ENCODE measurements around the gene PSAT1. TPM values are rescaled to one million over a fixed set of nuclear protein-coding genes. Genes with fewer than 3 reads are reported as not detected.
"Not testable (repeated sequence)": the region's sequence is repeated elsewhere in the genome, so short reads cannot be mapped to it uniquely, and the experiment has no call there.

Gene PSAT1
- total RNA-seq, 1 experiment from 2014 or later = 71.8 TPM

- Histone ChIP-seq H3K4me3 (ENCODE audit: low read depth in 2 of 2, low read length in 2 of 2) (no peak overlapping the region), H3K27me3 (ENCODE audit: control insufficient read depth, insufficient read depth, low read length) (no peaks in the 10 kb centered on the region), H3K27ac (ENCODE audit: low read length) (no peak overlapping the region), H3K9me3 (ENCODE audit: control insufficient read depth, insufficient read depth, low read depth, low read length) (no peaks in the 10 kb centered on the region), H3K4me1 (ENCODE audit: control insufficient read depth, insufficient read depth, low read length) (no peaks in the 10 kb centered on the region), H3K36me3 (ENCODE audit: control insufficient read depth, insufficient read depth, low read length) (no peaks in the 10 kb centered on the region)
- intact Hi-C loops (cut with micrococcal nuclease; ENCODE audit: unreplicated experiment) (no loop called here), in situ Hi-C loops (cut with HindIII; ENCODE audit: low pct_unique_long_range_greater_than_20kb, low sequenced_read_pairs) (no loop called here)
- POLR2A ChIA-PET = no interaction called here
- no peak for DNase-seq (ENCODE audit: low read depth, low spot score)
- ATAC-seq = no peak
- TF ChIP-seq TCF7L2 (IDR thresholded peaks at IDR 0.05; ENCODE audit: low read depth, low read length) (no peak), REST (IDR thresholded peaks at IDR 0.05; ENCODE audit: insufficient read depth in 1 of 2, low read depth in 2 of 2, low read length in 1 of 2) (no peak), CTCF (IDR thresholded peaks at IDR 0.05) (no peak), SIN3A (IDR thresholded peaks at IDR 0.05; ENCODE audit: borderline replicate concordance, insufficient read depth, low read depth, low read length) (no peak), POLR2AphosphoS5 (IDR thresholded peaks at IDR 0.05; ENCODE audit: low read depth, low read length) (no peak)
- BruUV-seq (replicated peaks) = no TSS peak
- CTCF ChIA-PET = no interaction called here
These were observed 15.8 kb upstream of the PSAT1 start for GRCh38 chr9:78280982-78281668.

- H3K4me1 ChIP-seq (ENCODE audit: control insufficient read depth, insufficient read depth, low read length); H3K9me3 ChIP-seq (ENCODE audit: control insufficient read depth, insufficient read depth, low read depth, low read length); H3K27ac ChIP-seq (ENCODE audit: low read length); H3K36me3 ChIP-seq (ENCODE audit: control insufficient read depth, insufficient read depth, low read length); intact Hi-C loops (cut with micrococcal nuclease; ENCODE audit: unreplicated experiment); ATAC-seq; in situ Hi-C loops (cut with HindIII; ENCODE audit: low pct_unique_long_range_greater_than_20kb, low sequenced_read_pairs); CTCF ChIA-PET; H3K27me3 ChIP-seq (ENCODE audit: control insufficient read depth, insufficient read depth, low read length); BruUV-seq (replicated peaks); H3K4me3 ChIP-seq (ENCODE audit: low read depth in 2 of 2, low read length in 2 of 2); DNase-seq (ENCODE audit: low read depth, low spot score): not testable (repeated sequence)
- POLR2A ChIA-PET = interaction anchor here (0.6 kb wide), 1 partner anchor 8 kb away, joined by 3 read pairs; no protein-coding TSS in a partner anchor
These were observed 12.7 kb upstream of the PSAT1 start for GRCh38 chr9:78284181-78284580.

GRCh38 chr9:78286125-78286524, 10.8 kb upstream of the PSAT1 start:
- intact Hi-C loops (cut with micrococcal nuclease; ENCODE audit: unreplicated experiment) = no loop called here
- POLR2A ChIA-PET = interaction anchor here (0.7 kb wide), 1 partner anchor 10 kb away, joined by 4 read pairs; no protein-coding TSS in a partner anchor
- in situ Hi-C loops (cut with HindIII; ENCODE audit: low pct_unique_long_range_greater_than_20kb, low sequenced_read_pairs) = no loop called here
- Histone ChIP-seq H3K4me1 (ENCODE audit: control insufficient read depth, insufficient read depth, low read length) (no peaks in the 10 kb centered on the region), H3K4me3 (ENCODE audit: low read depth in 2 of 2, low read length in 2 of 2) (no peak overlapping the region), H3K27me3 (ENCODE audit: control insufficient read depth, insufficient read depth, low read length) (no peaks in the 10 kb centered on the region), H3K9me3 (ENCODE audit: control insufficient read depth, insufficient read depth, low read depth, low read length) (no peaks in the 10 kb centered on the region), H3K36me3 (ENCODE audit: control insufficient read depth, insufficient read depth, low read length) (no peaks in the 10 kb centered on the region), H3K27ac (ENCODE audit: low read length) (no peak overlapping the region)
- TF ChIP-seq TCF7L2 (IDR thresholded peaks at IDR 0.05; ENCODE audit: low read depth, low read length) (no peak), CTCF (IDR thresholded peaks at IDR 0.05) (no peak), POLR2AphosphoS5 (IDR thresholded peaks at IDR 0.05; ENCODE audit: low read depth, low read length) (no peak), REST (IDR thresholded peaks at IDR 0.05; ENCODE audit: insufficient read depth in 1 of 2, low read depth in 2 of 2, low read length in 1 of 2) (no peak), SIN3A (IDR thresholded peaks at IDR 0.05; ENCODE audit: borderline replicate concordance, insufficient read depth, low read depth, low read length) (no peak)
- DNase-seq (ENCODE audit: low read depth, low spot score) = no peak
- CTCF ChIA-PET = no interaction called here
- BruUV-seq (replicated peaks) = no TSS peak
- ATAC-seq = no peak
